ENCODE data around the gene NECTIN2. TPM values are rescaled to one million over a fixed set of nuclear protein-coding genes. Genes with fewer than 3 reads are reported as not detected.

The NECTIN2 gene
- 216 and 264 TPM in 2 replicates for total RNA-seq

DNA sequence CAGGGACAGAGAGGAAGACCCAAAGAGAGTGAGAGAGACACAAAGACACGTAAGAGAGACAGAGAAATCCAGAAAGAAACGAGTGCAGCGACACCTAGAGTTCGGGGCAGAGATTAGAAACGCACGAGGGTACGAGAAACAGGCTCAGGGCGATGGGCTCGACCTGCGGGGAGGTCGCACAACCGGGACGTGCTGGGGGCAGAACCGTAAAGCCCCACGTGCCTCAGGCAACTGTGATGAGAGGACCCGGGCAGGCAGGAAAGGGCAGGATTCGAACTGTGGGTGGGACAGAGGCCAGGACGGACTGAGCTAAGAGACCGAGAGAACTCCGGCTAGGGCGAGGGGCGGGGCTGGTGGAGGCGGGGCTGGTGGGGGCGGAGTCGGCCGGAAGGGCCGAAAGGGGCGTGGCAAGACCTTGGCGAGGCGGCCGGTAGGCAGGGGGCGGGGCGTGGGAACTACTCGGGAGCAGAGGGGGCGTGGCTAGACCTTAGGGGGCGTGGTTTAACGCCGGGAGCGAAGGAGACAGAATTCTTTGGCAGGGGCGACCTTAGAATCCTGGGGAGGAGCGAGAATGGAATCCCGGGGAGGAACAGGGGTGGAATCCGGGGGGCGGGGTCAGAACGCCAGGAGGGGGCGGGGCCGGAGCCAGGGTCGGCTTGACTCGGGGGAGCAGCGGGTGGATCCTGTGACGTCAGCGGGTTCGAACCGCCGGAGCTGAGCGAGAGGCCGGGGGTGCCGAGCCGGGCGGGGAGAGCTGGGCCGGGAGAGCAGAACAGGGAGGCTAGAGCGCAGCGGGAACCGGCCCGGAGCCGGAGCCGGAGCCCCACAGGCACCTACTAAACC lies at the start of gene NECTIN2:
Gene NECTIN2 (plus strand): TSS at position 686 of the 843 bp plus-strand sequence. CDS start 229 bp downstream, outside the sequence.
- peak; percentile 81 for DNase-seq (ENCODE audit: low read depth)
- TF ChIP-seq, protein P1, sequence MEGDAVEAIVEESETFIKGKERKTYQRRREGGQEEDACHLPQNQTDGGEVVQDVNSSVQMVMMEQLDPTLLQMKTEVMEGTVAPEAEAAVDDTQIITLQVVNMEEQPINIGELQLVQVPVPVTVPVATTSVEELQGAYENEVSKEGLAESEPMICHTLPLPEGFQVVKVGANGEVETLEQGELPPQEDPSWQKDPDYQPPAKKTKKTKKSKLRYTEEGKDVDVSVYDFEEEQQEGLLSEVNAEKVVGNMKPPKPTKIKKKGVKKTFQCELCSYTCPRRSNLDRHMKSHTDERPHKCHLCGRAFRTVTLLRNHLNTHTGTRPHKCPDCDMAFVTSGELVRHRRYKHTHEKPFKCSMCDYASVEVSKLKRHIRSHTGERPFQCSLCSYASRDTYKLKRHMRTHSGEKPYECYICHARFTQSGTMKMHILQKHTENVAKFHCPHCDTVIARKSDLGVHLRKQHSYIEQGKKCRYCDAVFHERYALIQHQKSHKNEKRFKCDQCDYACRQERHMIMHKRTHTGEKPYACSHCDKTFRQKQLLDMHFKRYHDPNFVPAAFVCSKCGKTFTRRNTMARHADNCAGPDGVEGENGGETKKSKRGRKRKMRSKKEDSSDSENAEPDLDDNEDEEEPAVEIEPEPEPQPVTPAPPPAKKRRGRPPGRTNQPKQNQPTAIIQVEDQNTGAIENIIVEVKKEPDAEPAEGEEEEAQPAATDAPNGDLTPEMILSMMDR (conservative IDR thresholded peaks at IDR 0.05; ENCODE audit: low read depth, low read length): peak; percentile 81
- peak within 1 kb of the TSS; percentile 99 for H3K4me3 ChIP-seq (ENCODE audit: low read depth, low read length)

DNA sequence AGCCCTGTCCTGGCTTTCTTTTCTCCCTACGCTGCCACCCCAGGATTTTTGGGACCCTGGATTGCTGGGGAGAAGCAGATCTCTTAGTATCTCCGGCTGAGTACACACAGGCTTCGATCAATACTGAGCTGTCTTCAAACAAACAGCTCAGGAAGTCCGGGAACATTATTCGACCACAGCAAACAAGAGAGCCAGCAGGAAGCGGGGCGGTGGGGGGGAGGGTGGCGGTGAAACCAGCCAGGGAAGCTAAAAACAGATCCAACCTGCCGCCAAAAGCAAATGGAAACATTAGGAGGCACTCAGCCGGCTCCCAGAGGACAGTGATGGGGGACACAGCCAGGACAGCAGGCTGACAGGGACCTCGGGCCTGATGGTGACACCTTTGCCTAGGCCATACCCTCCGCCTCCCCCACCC lies 49.4 kb upstream of the NECTIN2 start:
- TF ChIP-seq, protein P1 (conservative IDR thresholded peaks at IDR 0.05; ENCODE audit: low read depth, low read length): no peak
- DNase-seq (ENCODE audit: low read depth): no peak
- H3K4me3 ChIP-seq (ENCODE audit: low read depth, low read length): no peak overlapping the region

DNA sequence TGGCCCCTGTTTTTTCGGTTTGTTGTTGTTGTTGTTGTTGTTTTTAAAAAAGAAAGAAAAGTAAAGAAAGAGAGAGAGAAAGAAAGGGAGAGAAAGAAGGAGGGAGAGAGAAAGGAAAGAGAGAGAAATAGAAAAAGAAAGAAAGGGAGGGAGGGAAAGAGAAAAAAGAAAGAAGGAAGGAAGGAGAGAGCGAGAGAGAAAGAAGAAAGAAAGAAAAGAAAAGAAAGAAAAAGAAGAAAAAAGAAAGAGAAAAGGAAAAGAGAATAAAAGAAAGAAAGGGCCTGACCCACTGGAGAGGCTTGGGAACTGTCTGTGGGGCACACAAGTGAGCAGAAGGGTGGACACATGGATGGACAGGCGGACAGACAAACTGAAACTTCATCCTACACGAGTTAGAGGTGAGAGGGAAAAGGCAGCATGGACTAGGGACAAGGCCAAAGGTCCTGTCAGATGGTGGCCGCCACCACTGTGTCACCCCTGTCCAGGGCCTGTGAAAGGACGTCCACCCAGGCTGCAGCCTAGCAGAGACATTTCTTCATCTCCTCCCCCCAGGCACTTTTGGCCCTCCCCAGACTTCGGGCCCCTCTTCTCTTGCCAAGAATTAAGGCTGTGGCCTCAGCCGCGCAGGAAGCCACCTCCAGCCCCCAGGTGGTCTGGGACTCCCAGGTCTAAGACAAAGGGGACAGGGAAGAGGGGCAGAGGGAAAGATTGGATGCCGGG lies 46.3 kb upstream of the NECTIN2 start:
- TF ChIP-seq, protein P1 (conservative IDR thresholded peaks at IDR 0.05; ENCODE audit: low read depth, low read length): no peak
- no peak for DNase-seq (ENCODE audit: low read depth)
- no peak overlapping the region for H3K4me3 ChIP-seq (ENCODE audit: low read depth, low read length)

DNA sequence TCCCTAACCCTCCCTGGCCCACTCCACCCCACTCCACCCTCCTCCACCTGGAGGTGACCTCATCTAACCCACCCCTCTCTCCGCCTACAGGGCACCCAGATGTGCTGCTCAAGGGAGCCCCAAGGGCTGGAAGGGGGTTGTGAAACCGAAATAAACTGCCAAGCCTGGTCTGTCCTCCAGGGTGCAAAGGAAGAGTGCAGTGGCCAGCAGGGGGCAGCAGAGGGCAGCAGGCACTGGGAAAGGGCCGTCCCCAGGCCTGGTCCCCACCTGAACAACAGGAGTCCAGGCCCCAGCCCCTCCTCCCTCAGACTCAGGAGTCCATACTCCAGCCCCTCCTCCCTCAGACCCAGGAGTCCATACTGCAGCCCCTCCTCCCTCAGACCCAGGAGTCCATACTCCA lies 45.6 kb upstream of the NECTIN2 start:
- no peak for DNase-seq (ENCODE audit: low read depth)
- no peak overlapping the region for H3K4me3 ChIP-seq (ENCODE audit: low read depth, low read length)
- TF ChIP-seq, protein P1 (conservative IDR thresholded peaks at IDR 0.05; ENCODE audit: low read depth, low read length): peak; percentile 95

DNA sequence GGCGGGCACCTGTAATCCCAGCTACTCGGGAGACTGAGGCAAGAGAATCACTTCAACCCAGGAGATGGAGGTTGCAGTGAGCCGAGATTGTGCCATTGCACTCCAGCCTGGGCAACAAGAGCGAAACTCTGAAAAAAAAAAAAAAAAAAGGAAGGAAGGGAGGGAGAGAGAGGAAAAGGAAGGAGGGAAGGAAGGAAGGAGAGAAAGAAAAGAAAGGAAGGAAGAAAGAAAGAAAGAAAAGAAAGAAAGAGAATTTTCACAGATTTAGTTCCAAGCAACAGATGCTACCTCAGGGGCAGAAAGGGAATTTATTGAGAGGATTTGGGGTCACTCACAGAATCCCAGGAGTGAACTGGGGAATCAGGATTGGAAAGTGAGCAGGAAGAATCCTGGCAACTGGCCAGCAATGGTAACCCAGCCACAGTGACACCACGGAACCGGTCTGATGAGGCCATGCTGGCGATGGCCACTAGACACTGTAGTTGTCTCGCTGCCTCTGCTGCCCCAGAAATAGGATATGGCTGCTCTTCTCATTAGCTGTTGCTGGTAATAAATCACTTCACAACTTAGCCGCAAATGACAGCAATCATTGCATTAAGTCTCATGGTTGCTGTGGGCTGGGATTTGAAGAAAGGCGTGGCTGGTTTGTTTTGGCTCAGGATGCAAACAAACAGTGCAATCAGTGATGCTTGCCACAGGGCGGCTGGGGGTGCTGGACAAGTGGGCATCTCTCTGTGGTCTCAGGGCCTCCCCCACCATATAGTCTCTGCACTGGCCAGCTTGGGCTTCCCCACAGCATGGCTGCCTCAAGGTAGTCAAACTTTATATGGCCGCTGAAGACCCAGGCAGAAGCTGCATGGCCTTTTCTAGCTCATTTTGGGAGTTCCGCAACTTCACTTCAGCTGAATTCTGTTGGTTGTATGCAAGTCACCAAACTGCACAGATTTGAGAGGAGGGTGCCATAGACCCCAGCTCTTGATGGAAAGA lies 42.4 kb upstream of the NECTIN2 start:
- TF ChIP-seq, protein P1 (conservative IDR thresholded peaks at IDR 0.05; ENCODE audit: low read depth, low read length): no peak
- no peak overlapping the region for H3K4me3 ChIP-seq (ENCODE audit: low read depth, low read length)
- no peak for DNase-seq (ENCODE audit: low read depth)

DNA sequence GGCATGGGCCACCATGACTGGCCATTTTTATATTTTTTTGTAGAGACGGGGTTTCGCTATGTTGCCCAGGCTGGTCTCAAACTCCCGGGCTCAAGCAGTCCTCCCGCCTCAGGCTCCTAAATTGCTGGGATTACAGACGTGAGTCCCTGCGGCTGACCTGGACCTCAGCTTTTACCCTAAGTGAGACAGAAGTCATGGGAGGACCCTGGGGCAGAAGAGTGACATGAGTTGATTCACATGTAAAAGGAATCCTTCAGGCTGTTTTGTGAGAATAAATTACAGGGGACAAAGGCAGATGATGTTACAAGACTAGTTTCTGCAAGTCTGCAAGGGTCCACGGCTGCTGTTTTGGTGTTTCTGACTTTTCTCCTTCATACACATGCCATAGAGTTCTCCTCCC lies 39.8 kb upstream of the NECTIN2 start:
- no peak for DNase-seq (ENCODE audit: low read depth)
- no peak overlapping the region for H3K4me3 ChIP-seq (ENCODE audit: low read depth, low read length)
- TF ChIP-seq, protein P1 (conservative IDR thresholded peaks at IDR 0.05; ENCODE audit: low read depth, low read length): no peak

Measured in epithelial cell of proximal tubule (primary cell).